Thyroid gland (tissue), 4 donors: ENCODE measurements around the gene SNX4. TPM values are rescaled to one million over a fixed set of nuclear protein-coding genes. Genes with fewer than 3 reads are reported as not detected.

Source experiments
- small RNA-seq: library from RNA; depleted of rRNA; stranded (forward); fragments of <200 nt; gene quantifications from one replicate; pipeline ENCODE3, GENCODE V24; 2016
- total RNA-seq, 4 donors: library from RNA; depleted of rRNA; stranded (reverse); fragments of >200 nt; gene quantifications; one replicate each; pipeline ENCODE4 v1.2.3, GENCODE V29; 2016

The SNX4 gene
- total RNA-seq, 4 donors from 2014 or later = 112 to 195 (median 138) TPM

Small RNA genes lying within 50 kb of the gene (small RNA-seq; reads per million reads assigned to genes)
- not detected for gene RF00019

Other genes starting within 250 kb of the SNX4 start
- gene ZNF148, start 144.9 kb downstream of the SNX4 start, total RNA-seq = 10 to 100 TPM; 64.2 to 86.7 (median 75.3) TPM
- gene OSBPL11, start 75.3 kb upstream of the SNX4 start, total RNA-seq = 10 to 100 TPM; 10.9 to 18.4 (median 15.1) TPM